ENCODE results near the gene ACR.

GRCh38 chr22:50694099-50694605 lies 43.9 kb upstream of the ACR start:
- TF ChIP-seq POLR2AphosphoS5 (IDR thresholded peaks at IDR 0.05; ENCODE audit: low read depth, low read length) = no peak
- TF ChIP-seq CTCF (IDR thresholded peaks at IDR 0.05) = peak; percentile 17; the same call in 1 of the 2 replicates
- no peak for TF ChIP-seq REST (IDR thresholded peaks at IDR 0.05; ENCODE audit: low read depth, low read length)
